Astrocyte of the cerebellum (primary cell): ENCODE results near the gene C5orf58.

ENCODE experiments used
- DNase-seq: peaks from one replicate; pipeline ENCODE4 v3.0.0-alpha.2; 2011; ENCODE audit warnings: low read depth
- H3K4me3 ChIP-seq: 2 replicates; pipeline ENCODE4 v1.5.1; 2011; ENCODE audit warnings: mild to moderate bottlenecking, low read depth, low read length, moderate library complexity
- in situ Hi-C: cut with HindIII; loops from 2 replicates; pipeline ENCODE4 v1.10.0; 2017; ENCODE audit warnings: low sequenced_read_pairs
- TF ChIP-seq, protein P1 (sequence below): IDR thresholded peaks from 2 replicates; pipeline ENCODE4 v1.5.1; 2012; ENCODE audit warnings: low read length, low read depth, moderate library complexity, mild to moderate bottlenecking; ENCODE audit errors: missing control alignments

C5orf58 gene

DNA sequence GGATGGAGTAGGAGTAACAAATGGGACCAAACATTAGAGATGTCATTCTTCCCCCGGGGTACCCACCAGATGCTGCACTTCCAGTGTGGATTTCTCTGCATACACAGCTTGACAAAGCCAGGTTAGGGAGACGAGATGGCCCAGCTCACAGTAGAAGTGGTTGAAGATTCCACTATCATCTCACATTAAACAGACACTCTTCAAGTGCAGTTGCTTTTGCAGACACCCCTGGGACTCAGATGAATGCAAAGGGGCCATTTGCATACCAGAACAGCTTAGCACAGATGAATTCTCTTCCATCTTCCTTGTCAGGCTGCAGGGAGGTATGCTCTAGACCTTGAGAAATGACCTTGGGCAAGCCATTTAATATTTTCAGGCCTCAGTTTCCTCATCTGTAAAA, 12.6 kb upstream of the C5orf58 start:
- H3K4me3 ChIP-seq, result no peak overlapping the region
- no peak for DNase-seq
- in situ Hi-C loops, result no loop called here
- TF ChIP-seq, protein P1, sequence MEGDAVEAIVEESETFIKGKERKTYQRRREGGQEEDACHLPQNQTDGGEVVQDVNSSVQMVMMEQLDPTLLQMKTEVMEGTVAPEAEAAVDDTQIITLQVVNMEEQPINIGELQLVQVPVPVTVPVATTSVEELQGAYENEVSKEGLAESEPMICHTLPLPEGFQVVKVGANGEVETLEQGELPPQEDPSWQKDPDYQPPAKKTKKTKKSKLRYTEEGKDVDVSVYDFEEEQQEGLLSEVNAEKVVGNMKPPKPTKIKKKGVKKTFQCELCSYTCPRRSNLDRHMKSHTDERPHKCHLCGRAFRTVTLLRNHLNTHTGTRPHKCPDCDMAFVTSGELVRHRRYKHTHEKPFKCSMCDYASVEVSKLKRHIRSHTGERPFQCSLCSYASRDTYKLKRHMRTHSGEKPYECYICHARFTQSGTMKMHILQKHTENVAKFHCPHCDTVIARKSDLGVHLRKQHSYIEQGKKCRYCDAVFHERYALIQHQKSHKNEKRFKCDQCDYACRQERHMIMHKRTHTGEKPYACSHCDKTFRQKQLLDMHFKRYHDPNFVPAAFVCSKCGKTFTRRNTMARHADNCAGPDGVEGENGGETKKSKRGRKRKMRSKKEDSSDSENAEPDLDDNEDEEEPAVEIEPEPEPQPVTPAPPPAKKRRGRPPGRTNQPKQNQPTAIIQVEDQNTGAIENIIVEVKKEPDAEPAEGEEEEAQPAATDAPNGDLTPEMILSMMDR, result no peak

DNA sequence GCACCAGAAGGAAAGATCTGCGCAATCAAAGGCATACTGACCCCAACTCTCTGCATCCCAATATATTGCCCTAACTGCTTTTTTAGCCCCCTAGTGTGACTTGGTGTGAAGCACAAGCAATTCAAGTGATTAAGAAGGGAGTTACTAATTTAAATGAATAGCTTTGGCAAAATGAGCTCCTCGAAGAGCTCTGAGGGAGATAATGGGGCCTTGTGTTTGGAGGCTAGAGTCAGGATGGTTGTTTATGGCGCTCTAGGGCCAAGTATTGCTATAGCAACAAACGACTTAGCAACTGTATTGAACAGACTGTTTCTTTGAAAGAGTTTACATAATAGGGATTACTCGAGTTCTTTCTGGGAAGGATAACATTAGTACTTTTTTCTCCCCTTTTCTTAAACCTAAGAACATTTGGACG, 11.5 kb upstream of the C5orf58 start:
- no peak overlapping the region for H3K4me3 ChIP-seq
- in situ Hi-C loops, result no loop called here
- no peak for DNase-seq
- TF ChIP-seq, protein P1, result peak; percentile 23

DNA sequence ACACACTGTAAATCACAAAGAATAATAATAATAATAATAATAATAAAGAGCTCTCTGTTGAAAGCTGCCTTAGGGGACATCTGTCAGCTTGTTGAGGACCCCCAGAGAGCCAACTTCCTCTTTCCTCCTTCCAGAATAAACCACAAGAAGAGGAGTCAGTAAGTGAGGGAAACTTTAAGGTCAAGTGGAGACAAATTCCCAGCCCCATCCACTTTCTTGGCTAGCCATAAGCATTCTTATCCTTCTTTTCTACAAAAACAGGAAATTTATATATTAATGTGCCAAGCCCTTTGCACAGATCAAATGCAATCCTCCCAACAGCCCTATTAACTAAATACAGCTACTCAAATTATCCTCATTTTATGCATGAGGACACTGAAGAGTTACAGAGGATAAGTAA, 9.4 kb upstream of the C5orf58 start:
- peak; percentile 5 for DNase-seq
- TF ChIP-seq, protein P1, result no peak
- in situ Hi-C loops, result no loop called here
- no peak overlapping the region for H3K4me3 ChIP-seq

DNA sequence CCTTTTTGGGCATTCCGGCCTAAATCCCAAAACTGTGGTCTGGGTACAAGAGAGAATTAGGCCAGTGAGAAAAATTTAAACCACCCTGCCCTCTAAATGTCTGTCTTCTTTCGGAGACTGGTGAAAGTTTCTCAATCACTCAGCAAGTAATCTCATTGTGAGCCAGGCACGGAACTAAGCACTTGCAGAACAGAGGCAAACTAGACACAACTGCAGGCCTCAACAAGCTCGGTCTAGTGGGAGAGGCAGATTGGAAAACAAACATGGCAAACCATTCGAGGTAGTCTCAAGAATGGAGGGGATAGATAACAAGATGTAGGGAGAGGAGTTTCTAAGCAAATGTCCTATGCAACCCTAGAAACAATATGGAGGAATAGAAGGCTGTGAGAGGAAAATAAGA, 8.9 kb upstream of the C5orf58 start:
- TF ChIP-seq, protein P1, result no peak
- H3K4me3 ChIP-seq, result no peak overlapping the region
- no peak for DNase-seq
- in situ Hi-C loops, result no loop called here

DNA sequence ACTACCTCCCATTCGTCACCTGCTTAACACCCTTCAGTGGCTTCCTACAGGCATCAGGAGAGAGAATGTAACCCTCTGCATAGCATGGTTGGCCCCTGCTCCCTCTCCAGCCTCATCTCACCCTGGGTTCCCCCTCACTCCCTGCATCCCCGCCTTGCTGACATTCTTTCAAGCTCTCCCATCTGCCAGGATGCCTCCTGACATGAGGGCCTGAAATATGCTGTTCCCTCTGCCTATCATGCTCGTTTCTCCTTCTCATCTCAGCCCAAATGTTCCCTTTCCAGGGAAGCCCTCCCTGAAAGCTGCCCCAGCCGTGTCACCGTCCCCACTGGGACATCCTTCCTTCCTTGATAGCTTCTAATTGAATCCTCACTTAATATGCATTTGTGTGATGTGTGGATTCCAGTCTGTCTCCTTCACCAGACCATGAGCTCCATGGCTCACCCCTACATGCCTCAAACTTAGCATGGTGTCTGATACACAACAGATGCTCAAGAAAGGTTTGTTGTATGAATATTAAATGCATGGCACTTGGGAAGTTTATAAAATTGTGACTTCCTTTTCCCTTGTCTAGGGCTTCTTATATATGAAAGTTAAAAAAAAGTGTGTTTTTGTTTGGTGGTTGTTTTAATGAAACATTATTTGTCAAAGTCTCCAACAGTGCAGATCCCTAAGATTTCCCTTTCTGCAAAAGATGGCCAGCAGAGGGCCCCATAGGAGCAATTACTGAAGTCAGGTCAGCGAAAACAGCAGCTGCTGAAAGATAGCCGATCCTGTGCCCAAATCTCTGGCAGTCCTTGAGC, 7.3 kb upstream of the C5orf58 start:
- TF ChIP-seq, protein P1, result peak; percentile 85
- no peak overlapping the region for H3K4me3 ChIP-seq
- peak; percentile 40 for DNase-seq
- in situ Hi-C loops, result no loop called here

DNA sequence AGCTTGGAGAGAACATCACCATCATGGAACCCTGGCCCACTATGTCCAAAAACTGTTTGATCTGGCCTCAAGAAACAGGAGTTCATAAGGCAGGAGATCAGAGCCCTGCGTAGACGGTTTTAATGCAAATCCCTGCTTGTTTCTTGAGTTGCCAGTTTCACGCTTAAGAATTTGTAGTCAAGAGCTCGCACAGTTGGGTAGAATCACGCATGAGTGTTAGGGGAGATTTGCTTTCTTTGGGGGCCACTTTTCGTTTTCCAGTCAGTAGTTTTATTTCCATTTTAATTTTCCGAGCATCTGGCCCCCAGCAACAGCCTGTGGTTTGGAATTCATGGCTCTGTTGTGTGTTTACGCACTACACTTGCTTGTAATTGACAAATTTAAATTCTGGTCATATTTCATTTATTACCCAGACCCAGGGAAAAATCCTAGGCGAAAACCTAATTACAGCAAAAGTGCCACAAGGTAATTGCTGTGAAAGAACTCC, 6.6 kb upstream of the C5orf58 start:
- DNase-seq, result no peak
- in situ Hi-C loops, result no loop called here
- TF ChIP-seq, protein P1, result no peak
- no peak overlapping the region for H3K4me3 ChIP-seq
